Panc1 (cell line): ENCODE measurements around the gene WDR27. TPM values are rescaled to one million over a fixed set of nuclear protein-coding genes. Genes with fewer than 3 reads are reported as not detected.

Source experiments
- ATAC-seq: fragments of 200-7000 bp; cut with Tn5 transposase; 2 replicates; pipeline ENCODE4 v1.9.1; 2020; ENCODE audit warnings: mild to moderate bottlenecking, moderate library complexity
- BruUV-seq: library from RNA; stranded (reverse); fragments of 400-500 nt; replicated peaks from 2 replicates; lab custom pipeline; 2021; lab: Mats Ljungman, UMichigan
- CTCF ChIA-PET: fragments of 300-600 bp; sonication (Branson Sonifier 250); formaldehyde crosslinking; loops from one replicate; lab custom pipeline; 2022; ENCODE audit warnings: antibody characterized with exemption; lab: Charles Lee
- POLR2A ChIA-PET: fragments of 300-600 bp; sonication (Branson Sonifier 250); formaldehyde crosslinking; loops from one replicate; lab custom pipeline; 2022; ENCODE audit warnings: antibody characterized with exemption; lab: Charles Lee
- DNase-seq: peaks from one replicate; pipeline ENCODE4 v3.0.0-alpha.2; 2010; ENCODE audit warnings: low read depth, low spot score
- H3K27ac ChIP-seq: 2 replicates; pipeline ENCODE4 v1.5.1; 2011; ENCODE audit warnings: mild to moderate bottlenecking, low read length, inconsistent platforms
- H3K27me3 ChIP-seq: fragments of 200-500 bp; sonication (Bioruptor generic); 2 replicates; pipeline ENCODE4 v1.6.0; 2014; ENCODE audit warnings: low read length, inconsistent platforms; ENCODE audit not compliant: control insufficient read depth, insufficient read depth
- H3K36me3 ChIP-seq: fragments of 200-500 bp; sonication (Bioruptor generic); 2 replicates; pipeline ENCODE4 v1.5.1; 2014; ENCODE audit warnings: inconsistent platforms, mild to moderate bottlenecking, low read length, moderate library complexity; ENCODE audit not compliant: control insufficient read depth, insufficient read depth
- H3K4me1 ChIP-seq: 2 replicates; pipeline ENCODE4 v1.5.1; 2011; ENCODE audit warnings: inconsistent platforms, mild to moderate bottlenecking, low read length, moderate library complexity; ENCODE audit not compliant: control insufficient read depth, insufficient read depth
- H3K4me3 ChIP-seq, 2 experiments: 2 replicates each; pipeline ENCODE4 v1.5.1; 2011 to 2012; ENCODE audit warnings: low read depth in 2 of 2, low read length in 2 of 2, mild to moderate bottlenecking in 2 of 2, inconsistent platforms in 1 of 2, moderate library complexity in 1 of 2
- H3K9me3 ChIP-seq: fragments of 200-500 bp; sonication (Bioruptor generic); 2 replicates; pipeline ENCODE4 v1.5.1; 2014; ENCODE audit warnings: low read depth, mild to moderate bottlenecking, inconsistent platforms, low read length, moderate library complexity; ENCODE audit not compliant: control insufficient read depth, insufficient read depth
- POLR2AphosphoS5 ChIP-seq: IDR thresholded peaks from 2 replicates; pipeline ENCODE4 v1.6.1; 2012; ENCODE audit warnings: mild to moderate bottlenecking, low read depth, low read length, moderate library complexity
- SIN3A ChIP-seq: IDR thresholded peaks from 2 replicates; pipeline ENCODE4 v1.6.1; 2012; ENCODE audit warnings: low read depth, mild to moderate bottlenecking, low read length, moderate library complexity, borderline replicate concordance; ENCODE audit not compliant: insufficient read depth
- TCF7L2 ChIP-seq: IDR thresholded peaks from 2 replicates; pipeline ENCODE4 v1.6.1; 2011; ENCODE audit warnings: mild to moderate bottlenecking, low read depth, low read length, inconsistent platforms
- in situ Hi-C: cut with HindIII; loops from 2 replicates; pipeline ENCODE4 v1.10.0; 2016; ENCODE audit warnings: low sequenced_read_pairs, low pct_unique_long_range_greater_than_20kb
- intact Hi-C: fragments of 100-400 bp; cut with micrococcal nuclease; formaldehyde crosslinking; loops from one replicate; pipeline ENCODE4 v1.10.0; 2022; ENCODE audit not compliant: unreplicated experiment
- total RNA-seq: library from RNA; stranded (reverse); gene quantifications from one replicate; pipeline ENCODE4 v1.2.1, GENCODE V29; 2021; ENCODE audit not compliant: unreplicated experiment
- TF ChIP-seq, protein P1 (sequence below), 2 experiments: IDR thresholded peaks; 2 replicates each; pipeline ENCODE4 v1.6.1; 2011 to 2012; ENCODE audit warnings: low read depth in 2 of 2, control low read depth in 1 of 2, low read length in 1 of 2, mild to moderate bottlenecking in 1 of 2, moderate library complexity in 1 of 2; ENCODE audit not compliant: insufficient read depth in 1 of 2
- TF ChIP-seq, protein P2 (sequence below): fragments of 450-650 bp; IDR thresholded peaks from 2 replicates; pipeline ENCODE4 v1.5.1; 2017; ENCODE audit warnings: mild to moderate bottlenecking

WDR27 gene
- total RNA-seq, 1 experiment from 2014 or later = 56.3 TPM

DNA sequence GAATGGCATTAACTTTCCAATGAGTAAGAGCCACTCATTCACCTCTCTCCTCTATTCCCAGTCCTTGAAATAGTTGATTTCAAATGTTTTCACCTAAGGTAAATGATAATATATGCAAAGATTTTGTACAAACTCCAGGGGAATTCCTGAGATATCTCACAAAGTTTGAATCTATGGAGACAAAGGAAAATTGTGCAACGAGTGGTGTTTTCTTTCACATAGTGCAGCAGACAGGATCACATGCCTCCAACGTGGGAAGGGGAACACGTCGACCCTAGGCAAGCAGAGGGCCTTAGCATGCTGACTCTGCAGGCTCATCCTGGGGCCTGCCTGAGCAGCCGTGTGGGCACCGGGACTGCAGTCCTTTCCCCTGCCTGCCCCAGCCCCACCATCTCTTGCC is 252.6 kb downstream of the WDR27 start:
- Histone ChIP-seq H3K4me1 (peaks cover 20% of the 10 kb centered on the region), H3K27ac (no peak overlapping the region), H3K4me3 (no peak overlapping the region), H3K9me3 (no peaks in the 10 kb centered on the region), H3K36me3 (no peaks in the 10 kb centered on the region), H3K27me3 (no peaks in the 10 kb centered on the region)
- CTCF ChIA-PET = no interaction called here
- intact Hi-C loops = no loop called here
- POLR2A ChIA-PET = interaction anchor here (0.6 kb wide), 1 partner anchor 8 kb away, joined by 16 read pairs; no protein-coding TSS in a partner anchor
- in situ Hi-C loops = no loop called here
- ATAC-seq (no peak), DNase-seq (no peak)
- BruUV-seq = no TSS peak
- TF ChIP-seq, protein P1, sequence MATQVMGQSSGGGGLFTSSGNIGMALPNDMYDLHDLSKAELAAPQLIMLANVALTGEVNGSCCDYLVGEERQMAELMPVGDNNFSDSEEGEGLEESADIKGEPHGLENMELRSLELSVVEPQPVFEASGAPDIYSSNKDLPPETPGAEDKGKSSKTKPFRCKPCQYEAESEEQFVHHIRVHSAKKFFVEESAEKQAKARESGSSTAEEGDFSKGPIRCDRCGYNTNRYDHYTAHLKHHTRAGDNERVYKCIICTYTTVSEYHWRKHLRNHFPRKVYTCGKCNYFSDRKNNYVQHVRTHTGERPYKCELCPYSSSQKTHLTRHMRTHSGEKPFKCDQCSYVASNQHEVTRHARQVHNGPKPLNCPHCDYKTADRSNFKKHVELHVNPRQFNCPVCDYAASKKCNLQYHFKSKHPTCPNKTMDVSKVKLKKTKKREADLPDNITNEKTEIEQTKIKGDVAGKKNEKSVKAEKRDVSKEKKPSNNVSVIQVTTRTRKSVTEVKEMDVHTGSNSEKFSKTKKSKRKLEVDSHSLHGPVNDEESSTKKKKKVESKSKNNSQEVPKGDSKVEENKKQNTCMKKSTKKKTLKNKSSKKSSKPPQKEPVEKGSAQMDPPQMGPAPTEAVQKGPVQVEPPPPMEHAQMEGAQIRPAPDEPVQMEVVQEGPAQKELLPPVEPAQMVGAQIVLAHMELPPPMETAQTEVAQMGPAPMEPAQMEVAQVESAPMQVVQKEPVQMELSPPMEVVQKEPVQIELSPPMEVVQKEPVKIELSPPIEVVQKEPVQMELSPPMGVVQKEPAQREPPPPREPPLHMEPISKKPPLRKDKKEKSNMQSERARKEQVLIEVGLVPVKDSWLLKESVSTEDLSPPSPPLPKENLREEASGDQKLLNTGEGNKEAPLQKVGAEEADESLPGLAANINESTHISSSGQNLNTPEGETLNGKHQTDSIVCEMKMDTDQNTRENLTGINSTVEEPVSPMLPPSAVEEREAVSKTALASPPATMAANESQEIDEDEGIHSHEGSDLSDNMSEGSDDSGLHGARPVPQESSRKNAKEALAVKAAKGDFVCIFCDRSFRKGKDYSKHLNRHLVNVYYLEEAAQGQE (IDR thresholded peaks at IDR 0.05; ENCODE audit: insufficient read depth in 1 of 2, low read depth in 2 of 2, low read length in 1 of 2) = no peak

DNA sequence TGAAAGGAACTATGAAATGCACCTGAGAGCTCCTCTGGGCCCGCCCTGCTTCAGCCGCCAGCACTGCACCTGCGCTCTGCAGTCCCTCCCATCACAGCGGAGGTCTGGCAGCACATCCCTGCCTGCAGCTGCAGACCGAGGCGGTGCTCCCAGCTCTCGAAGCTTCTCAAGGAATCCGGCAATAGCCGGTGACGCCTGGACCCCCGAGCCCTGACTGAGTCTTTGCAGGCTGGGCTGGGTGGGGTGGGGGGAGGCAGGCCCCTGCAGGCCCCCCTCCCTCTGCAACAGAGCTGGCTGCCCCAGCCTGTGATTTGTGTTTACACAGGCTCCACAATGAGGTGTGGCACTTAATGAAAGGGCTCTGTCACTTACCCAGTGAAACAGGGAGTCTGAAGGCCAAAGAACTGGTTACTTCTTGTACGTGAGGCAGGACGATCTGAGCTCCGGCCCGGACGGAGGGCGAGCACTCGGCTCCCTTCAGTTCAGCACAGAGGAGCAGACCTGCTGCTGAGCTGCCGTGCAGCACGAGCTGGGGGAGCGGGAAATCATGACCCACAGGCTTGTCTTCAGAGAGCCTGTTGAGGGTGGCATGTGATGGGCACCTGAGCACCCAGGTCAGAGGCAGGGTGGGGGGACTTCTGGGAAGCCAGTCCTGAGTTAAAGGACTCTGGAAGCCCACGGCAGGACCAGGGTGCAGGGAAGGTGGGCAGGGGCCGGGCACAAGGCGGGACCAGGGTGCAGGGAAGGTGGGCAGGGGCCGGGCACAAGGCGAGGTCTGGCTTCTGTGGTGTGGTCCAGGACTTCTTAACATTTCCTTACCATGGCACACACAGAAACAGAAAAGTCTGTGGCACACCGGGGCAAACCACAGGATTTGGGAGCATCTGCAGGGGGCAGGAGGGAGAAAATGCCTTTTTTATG is 255.9 kb downstream of the WDR27 start:
- CTCF ChIA-PET = no interaction called here
- in situ Hi-C loops = no loop called here

DNA sequence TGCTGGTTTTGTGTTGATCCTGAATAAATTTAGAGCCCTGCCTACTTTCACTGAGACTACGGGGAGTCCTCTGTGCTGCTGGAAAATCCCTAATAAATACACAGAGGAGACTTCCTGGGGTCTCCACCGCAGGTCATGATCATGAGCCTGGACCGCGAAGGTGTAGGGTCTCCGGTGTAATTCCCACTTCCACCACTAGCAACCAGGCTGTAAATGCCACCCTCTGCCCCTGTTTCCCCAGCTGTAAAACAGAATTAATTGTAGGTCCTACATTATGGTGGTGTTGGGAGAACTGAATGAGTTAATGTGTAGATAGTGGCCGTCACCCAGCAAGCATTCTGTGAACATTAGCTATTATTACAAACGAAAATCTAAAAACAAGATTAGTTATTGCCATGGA is 256.6 kb downstream of the WDR27 start:
- in situ Hi-C loops (no loop called here), intact Hi-C loops (no loop called here)
- Histone ChIP-seq H3K27ac (no peak overlapping the region), H3K9me3 (no peaks in the 10 kb centered on the region), H3K4me3 (no peak overlapping the region), H3K4me1 (no peaks in the 10 kb centered on the region; the same call in 1 of the 2 replicates), H3K36me3 (no peaks in the 10 kb centered on the region), H3K27me3 (no peaks in the 10 kb centered on the region)
- no TSS peak for BruUV-seq
- TF ChIP-seq TCF7L2 = no peak
- TF ChIP-seq, protein P2, sequence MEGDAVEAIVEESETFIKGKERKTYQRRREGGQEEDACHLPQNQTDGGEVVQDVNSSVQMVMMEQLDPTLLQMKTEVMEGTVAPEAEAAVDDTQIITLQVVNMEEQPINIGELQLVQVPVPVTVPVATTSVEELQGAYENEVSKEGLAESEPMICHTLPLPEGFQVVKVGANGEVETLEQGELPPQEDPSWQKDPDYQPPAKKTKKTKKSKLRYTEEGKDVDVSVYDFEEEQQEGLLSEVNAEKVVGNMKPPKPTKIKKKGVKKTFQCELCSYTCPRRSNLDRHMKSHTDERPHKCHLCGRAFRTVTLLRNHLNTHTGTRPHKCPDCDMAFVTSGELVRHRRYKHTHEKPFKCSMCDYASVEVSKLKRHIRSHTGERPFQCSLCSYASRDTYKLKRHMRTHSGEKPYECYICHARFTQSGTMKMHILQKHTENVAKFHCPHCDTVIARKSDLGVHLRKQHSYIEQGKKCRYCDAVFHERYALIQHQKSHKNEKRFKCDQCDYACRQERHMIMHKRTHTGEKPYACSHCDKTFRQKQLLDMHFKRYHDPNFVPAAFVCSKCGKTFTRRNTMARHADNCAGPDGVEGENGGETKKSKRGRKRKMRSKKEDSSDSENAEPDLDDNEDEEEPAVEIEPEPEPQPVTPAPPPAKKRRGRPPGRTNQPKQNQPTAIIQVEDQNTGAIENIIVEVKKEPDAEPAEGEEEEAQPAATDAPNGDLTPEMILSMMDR = peak; percentile 50
- ChIA-PET CTCF (interaction anchor here (0.5 kb wide), 1 partner anchor 220 kb away, joined by 3 read pairs; no protein-coding TSS in a partner anchor), POLR2A (no interaction called here)
- no peak for ATAC-seq
- DNase-seq = no peak

More for the DNA sequence above, 255.9 kb downstream of the WDR27 start:
- Histone ChIP-seq H3K27ac (no peak overlapping the region), H3K27me3 (no peaks in the 10 kb centered on the region), H3K9me3 (no peaks in the 10 kb centered on the region), H3K4me1 (peaks cover 4% of the 10 kb centered on the region), H3K36me3 (no peaks in the 10 kb centered on the region), H3K4me3 (no peak overlapping the region)
- DNase-seq (no peak), ATAC-seq (no peak)
- TF ChIP-seq, protein P2 = no peak
- no peak for TF ChIP-seq POLR2AphosphoS5
- TF ChIP-seq SIN3A = no peak
- no TSS peak for BruUV-seq
- intact Hi-C loops = no loop called here
- POLR2A ChIA-PET = interaction anchor here (0.6 kb wide), 1 partner anchor 183 kb away, joined by 3 read pairs; no protein-coding TSS in a partner anchor
